Tibial nerve (tissue), 4 donors: ENCODE measurements around the gene CCDC177.

Experiments used
- CTCF ChIP-seq, 5 experiments: fragments of 200-600 bp in 3 of 5; fragments of 450-650 bp in 2 of 5; sonication (generic) in 3 of 5; IDR thresholded peaks; one replicate each; pipeline ENCODE4 v1.5.1; 2016 to 2019; ENCODE audit warnings: antibody characterized with exemption in 5 of 5, mild to moderate bottlenecking in 3 of 5, moderate library complexity in 2 of 5
- EP300 ChIP-seq, 2 donors: sonication (generic); formaldehyde crosslinking; IDR thresholded peaks; one replicate each; pipeline ENCODE4 v1.6.1; 2017; ENCODE audit warnings: antibody characterized with exemption in 2 of 2, mild to moderate bottlenecking in 1 of 2
- POLR2A ChIP-seq, 2 donors: fragments of 450-650 bp; IDR thresholded peaks; one replicate each; pipeline ENCODE4 v1.6.1; 2017; ENCODE audit warnings: antibody characterized with exemption in 2 of 2, mild to moderate bottlenecking in 2 of 2, moderate library complexity in 2 of 2

- TF ChIP-seq POLR2A (IDR thresholded peaks at IDR 0.05) (no peak), CTCF (IDR thresholded peaks at IDR 0.05) (no peak), EP300 (IDR thresholded peaks at IDR 0.05) (no peak)
Measured at GRCh38 chr14:69579476-69579875, 4.8 kb upstream of the CCDC177 start.
